22Rv1 (cell line): ENCODE measurements around the gene MAGEF1.

Experiments used
- ZFX ChIP-seq: fragments of 450-650 bp; IDR thresholded peaks from 2 replicates; pipeline ENCODE4 v1.6.1; 2017; ENCODE audit warnings: antibody characterized with exemption, borderline replicate concordance
- TF ChIP-seq, protein P1 (sequence below): fragments of 450-650 bp; IDR thresholded peaks from 2 replicates; pipeline ENCODE4 v1.5.1; 2017; ENCODE audit warnings: mild to moderate bottlenecking

DNA sequence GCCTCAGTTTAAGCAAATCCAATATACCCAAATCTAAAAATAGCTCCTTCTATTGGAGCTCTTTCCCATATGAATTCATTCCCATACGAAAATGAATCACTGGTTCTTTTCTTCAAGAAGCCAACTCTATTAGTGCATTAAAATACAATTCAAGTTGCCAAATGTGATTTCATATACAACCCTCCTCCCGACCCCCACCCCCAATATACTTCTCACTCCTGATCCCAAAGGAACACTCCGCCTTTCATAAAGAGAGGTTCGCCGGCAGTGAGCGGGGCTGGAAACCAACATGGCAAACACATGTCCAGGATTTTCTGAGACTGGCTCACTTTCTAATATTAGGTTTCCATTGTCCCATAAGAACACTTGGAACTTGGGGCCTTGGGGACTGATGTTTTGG lies 48.5 kb downstream of the MAGEF1 start:
- TF ChIP-seq, protein P1, sequence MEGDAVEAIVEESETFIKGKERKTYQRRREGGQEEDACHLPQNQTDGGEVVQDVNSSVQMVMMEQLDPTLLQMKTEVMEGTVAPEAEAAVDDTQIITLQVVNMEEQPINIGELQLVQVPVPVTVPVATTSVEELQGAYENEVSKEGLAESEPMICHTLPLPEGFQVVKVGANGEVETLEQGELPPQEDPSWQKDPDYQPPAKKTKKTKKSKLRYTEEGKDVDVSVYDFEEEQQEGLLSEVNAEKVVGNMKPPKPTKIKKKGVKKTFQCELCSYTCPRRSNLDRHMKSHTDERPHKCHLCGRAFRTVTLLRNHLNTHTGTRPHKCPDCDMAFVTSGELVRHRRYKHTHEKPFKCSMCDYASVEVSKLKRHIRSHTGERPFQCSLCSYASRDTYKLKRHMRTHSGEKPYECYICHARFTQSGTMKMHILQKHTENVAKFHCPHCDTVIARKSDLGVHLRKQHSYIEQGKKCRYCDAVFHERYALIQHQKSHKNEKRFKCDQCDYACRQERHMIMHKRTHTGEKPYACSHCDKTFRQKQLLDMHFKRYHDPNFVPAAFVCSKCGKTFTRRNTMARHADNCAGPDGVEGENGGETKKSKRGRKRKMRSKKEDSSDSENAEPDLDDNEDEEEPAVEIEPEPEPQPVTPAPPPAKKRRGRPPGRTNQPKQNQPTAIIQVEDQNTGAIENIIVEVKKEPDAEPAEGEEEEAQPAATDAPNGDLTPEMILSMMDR, result no peak
- TF ChIP-seq ZFX, result no peak
